Prostate gland (tissue), 2 donors: ENCODE data around the gene CIC.

Source experiments
- POLR2A ChIP-seq: fragments of 450-650 bp; IDR thresholded peaks from one replicate; pipeline ENCODE4 v1.6.1; 2016; ENCODE audit warnings: antibody characterized with exemption, mild to moderate bottlenecking
- TF ChIP-seq, protein P1 (sequence below), 4 experiments: fragments of 200-600 bp in 2 of 4; fragments of 450-650 bp in 2 of 4; sonication (generic) in 2 of 4; IDR thresholded peaks; 1 replicate in 3 of 4; 2 replicates in 1 of 4; pipeline ENCODE4 v1.5.1; 2016 to 2019; ENCODE audit warnings: antibody characterized with exemption in 4 of 4, mild to moderate bottlenecking in 2 of 4, moderate library complexity in 2 of 4

DNA sequence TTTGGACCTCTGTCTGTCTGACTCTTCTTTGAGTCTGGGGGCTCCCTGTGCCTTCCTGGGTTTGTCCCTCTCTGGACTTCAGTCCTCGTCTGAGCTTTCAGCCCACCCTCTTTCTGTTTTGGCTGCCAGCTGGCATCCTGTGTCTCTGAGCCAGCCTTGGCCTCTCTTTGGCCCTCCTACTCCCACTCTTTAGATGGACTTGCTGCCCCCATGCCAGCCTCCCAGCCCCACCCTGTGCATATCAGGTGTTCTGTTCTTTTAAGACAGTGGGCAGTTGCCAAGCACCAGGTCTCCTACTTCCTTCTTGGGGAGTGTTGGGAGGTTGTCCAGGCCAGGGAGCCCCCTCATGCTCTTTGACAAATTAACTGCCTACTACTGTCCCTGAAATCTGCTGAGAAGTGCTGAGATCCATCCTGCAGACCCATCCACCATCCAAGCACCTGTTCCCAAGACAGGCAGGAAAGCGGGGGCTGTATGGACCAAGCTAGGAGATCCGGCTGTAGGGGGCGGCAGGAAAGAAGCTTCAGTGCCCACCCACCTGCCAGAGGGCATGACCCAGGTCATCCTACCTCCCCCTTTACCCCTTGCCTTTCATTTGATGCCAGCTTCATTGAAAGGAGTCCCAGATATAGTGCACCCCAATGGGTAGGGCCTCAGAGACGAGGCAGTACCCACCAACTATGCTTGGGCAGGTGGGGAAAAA lies 9.6 kb downstream of the CIC start:
- TF ChIP-seq, protein P1, sequence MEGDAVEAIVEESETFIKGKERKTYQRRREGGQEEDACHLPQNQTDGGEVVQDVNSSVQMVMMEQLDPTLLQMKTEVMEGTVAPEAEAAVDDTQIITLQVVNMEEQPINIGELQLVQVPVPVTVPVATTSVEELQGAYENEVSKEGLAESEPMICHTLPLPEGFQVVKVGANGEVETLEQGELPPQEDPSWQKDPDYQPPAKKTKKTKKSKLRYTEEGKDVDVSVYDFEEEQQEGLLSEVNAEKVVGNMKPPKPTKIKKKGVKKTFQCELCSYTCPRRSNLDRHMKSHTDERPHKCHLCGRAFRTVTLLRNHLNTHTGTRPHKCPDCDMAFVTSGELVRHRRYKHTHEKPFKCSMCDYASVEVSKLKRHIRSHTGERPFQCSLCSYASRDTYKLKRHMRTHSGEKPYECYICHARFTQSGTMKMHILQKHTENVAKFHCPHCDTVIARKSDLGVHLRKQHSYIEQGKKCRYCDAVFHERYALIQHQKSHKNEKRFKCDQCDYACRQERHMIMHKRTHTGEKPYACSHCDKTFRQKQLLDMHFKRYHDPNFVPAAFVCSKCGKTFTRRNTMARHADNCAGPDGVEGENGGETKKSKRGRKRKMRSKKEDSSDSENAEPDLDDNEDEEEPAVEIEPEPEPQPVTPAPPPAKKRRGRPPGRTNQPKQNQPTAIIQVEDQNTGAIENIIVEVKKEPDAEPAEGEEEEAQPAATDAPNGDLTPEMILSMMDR (IDR thresholded peaks at IDR 0.05): no peak
- TF ChIP-seq POLR2A: no peak
